NCI-H187 (cell line): ENCODE results near the gene CALCA.

ENCODE experiments used
- DNase-seq, 2 experiments: peaks; one replicate each; lab custom pipeline; 2025; lab: John Stamatoyannopoulos, UW

The CALCA gene

DNA sequence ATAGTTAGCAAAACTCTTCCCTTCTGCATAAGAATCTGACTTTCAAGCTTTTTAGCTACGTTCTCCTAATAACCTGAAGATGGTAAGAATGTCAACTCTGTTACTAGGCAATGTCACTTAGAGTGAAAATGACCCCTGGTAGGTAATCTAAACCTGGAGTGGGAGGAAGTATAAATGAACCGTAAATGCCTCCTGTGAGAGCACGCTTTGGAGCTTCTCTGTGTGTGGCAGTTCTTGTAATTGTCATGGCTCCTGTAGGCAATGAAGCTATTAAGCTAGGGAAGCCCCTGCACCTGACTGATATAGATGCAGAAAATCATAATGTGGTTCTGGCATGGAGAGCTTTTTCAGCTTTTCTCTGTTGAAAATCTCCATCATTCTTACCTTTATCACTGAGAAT is 29.4 kb downstream of the CALCA start:
- DNase-seq, result no peak

DNA sequence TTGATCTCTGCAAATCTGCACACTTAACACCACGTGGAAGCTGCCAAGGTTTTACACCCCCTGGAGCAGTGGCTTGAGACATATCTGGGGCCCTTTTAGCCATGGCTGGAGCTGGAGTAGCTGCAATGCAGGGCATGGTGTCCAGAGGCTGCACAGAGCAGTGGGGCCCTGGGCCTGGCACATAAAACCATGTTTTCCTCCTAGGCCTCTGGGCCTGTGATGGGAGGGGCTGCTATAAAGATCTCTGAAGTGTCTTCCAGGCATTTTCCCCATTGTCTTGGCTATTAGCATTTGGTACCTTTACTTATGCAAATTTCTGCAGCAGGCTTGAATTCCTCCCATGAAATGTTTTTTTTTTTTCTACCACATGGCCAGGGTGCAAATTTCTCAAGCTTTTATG is 33.2 kb downstream of the CALCA start:
- DNase-seq, result no peak

DNA sequence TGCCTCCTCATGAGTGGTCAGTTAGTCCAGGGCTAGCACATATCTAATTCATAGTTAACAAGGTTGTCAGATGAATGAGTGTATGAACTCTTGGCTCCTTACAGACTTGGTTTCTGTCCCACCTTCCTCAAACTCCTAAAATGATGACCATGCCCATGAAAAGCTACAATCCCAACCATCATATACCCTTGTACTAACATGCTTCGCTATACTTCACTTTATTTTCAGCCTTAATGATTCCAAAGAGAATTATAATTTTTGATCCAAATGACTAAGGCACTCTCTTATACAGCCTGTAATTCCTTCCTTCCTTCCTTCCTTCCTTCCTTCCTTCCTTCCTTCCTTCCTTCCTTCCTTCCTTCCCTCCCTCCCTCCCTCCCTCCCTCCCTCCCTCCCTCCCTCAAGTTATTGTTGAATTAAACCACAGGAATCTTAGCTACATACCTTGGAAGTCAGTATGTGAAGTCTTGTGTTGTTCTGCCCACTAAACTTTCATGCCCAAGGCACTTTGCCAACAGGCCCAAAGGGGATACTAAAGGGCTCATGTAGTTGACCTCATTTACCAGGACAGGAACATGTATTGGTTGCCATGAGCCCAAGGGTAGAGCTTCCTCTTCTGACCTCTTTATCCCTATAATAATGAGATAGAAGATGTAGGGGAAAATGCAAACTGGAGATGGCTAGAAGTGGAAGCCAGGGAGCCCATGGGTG is 37.4 kb downstream of the CALCA start:
- no peak for DNase-seq

DNA sequence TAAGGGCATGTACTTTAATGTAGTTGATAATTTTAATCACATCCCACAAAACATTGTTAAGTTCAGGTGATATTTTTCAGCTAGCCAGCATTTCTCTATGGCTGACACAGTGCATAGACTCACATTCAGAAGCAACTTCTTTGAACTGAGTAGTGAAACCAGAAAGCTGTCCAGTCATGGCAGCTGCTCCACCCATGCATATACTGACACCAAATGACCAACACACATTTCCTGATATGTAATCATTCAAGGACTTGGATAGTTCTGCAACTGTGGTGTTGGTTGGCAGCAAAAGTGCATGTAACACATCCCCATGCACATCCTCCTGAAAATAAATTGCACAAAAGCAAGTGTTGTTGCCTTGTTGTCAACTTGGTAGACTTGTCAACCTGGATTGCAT is 39.7 kb downstream of the CALCA start:
- no peak for DNase-seq

DNA sequence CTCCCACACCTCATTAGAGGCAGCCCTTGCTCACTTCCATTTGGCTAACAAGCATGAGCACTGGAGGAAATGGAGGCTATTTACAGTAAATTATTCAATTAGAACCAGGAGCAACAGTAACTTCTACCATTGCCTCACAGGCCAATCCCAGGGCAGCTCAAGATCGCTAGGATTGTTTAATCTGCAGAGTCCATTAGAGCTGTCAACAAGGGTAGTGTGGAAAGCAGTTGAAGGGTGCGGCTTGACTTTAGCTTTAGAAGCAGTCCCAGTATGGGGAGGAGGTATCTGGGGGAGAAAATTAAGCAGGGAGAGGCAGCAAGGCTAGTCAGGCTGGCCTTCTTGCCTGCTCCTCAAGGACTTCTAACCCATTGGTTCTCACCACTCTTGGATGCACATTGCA is 41.8 kb downstream of the CALCA start:
- no peak for DNase-seq

DNA sequence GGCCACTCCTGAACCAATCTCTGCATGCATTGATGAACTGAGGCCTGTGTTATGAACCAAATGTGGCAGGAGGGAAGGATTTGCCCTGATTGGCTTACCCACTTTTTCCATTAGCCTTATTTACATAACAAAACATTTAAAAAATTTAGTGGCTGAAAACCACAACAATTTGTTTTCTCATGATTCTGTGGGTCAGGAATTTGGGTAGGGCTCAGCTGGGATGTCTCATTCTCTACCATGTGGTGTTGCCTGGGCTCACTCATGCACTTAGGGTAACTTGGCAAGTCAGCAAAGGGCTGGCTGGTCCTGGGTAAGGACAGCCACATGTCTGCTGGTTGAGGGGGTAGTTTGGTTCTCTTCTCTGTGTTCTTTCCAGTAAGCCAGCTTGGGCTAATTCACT is 45.0 kb downstream of the CALCA start:
- no peak for DNase-seq

DNA sequence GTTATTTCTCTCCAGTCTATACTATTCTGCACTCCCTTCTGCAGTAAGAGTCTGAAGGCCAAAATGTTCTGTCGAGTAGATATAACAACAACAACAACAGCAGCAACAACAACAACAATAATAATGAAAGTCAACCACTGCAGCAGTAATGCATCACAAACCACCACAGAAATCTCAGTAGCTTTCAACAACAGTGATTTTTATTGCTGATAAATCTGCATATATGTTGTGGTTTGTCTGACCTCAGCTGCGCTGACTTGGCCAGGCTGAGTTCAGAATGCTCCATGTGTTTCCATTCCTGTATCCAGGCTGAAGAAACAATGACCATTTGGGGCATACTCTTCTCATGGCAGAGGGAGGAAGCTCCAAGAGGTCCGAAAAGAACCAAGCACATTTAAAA is 47.8 kb downstream of the CALCA start:
- DNase-seq, result no peak
